Measurements from ENCODE around the gene RAB24.

- TF ChIP-seq CTCF (IDR thresholded peaks at IDR 0.05) (no peak), POLR2A (IDR thresholded peaks at IDR 0.05) (no peak)
These were observed 41.4 kb upstream of the RAB24 start for GRCh38 chr5:177344891-177345290.
